IMR-90 (cell line): ENCODE data around the gene SARDH.
"Not testable (repeated sequence)": the region's sequence is repeated elsewhere in the genome, so short reads cannot be mapped to it uniquely, and the experiment has no call there.

Source experiments
- POLR2A ChIP-seq: IDR thresholded peaks from 2 replicates; pipeline ENCODE4 v1.6.1; 2012; ENCODE audit warnings: mild to moderate bottlenecking, low read depth, low read length
- SMC3 ChIP-seq: fragments of 150-350 bp; IDR thresholded peaks from 2 replicates; pipeline ENCODE4 v1.6.1; 2016; ENCODE audit warnings: low read depth, mild to moderate bottlenecking, antibody characterized with exemption, low read length, moderate library complexity
- TF ChIP-seq, protein P1 (sequence below): conservative IDR thresholded peaks from 2 replicates; pipeline ENCODE4 v1.5.1; 2012; ENCODE audit warnings: mild to moderate bottlenecking, low read depth, low read length, improper control_type of control experiment

GRCh38 chr9:133766234-133766633 lies 28.1 kb upstream of the SARDH start:
- TF ChIP-seq, protein P1, sequence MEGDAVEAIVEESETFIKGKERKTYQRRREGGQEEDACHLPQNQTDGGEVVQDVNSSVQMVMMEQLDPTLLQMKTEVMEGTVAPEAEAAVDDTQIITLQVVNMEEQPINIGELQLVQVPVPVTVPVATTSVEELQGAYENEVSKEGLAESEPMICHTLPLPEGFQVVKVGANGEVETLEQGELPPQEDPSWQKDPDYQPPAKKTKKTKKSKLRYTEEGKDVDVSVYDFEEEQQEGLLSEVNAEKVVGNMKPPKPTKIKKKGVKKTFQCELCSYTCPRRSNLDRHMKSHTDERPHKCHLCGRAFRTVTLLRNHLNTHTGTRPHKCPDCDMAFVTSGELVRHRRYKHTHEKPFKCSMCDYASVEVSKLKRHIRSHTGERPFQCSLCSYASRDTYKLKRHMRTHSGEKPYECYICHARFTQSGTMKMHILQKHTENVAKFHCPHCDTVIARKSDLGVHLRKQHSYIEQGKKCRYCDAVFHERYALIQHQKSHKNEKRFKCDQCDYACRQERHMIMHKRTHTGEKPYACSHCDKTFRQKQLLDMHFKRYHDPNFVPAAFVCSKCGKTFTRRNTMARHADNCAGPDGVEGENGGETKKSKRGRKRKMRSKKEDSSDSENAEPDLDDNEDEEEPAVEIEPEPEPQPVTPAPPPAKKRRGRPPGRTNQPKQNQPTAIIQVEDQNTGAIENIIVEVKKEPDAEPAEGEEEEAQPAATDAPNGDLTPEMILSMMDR, result not testable (repeated sequence)
- TF ChIP-seq POLR2A, SMC3: not testable (repeated sequence)
